HG03460 (cell line): ENCODE measurements around the gene PPP2R5C.

ENCODE experiments used
- ATAC-seq: cut with Tn5 transposase; IDR thresholded peaks from one replicate; pipeline ENCODE4 v1.9.1; 2021; ENCODE audit not compliant: unreplicated experiment

PPP2R5C gene

DNA sequence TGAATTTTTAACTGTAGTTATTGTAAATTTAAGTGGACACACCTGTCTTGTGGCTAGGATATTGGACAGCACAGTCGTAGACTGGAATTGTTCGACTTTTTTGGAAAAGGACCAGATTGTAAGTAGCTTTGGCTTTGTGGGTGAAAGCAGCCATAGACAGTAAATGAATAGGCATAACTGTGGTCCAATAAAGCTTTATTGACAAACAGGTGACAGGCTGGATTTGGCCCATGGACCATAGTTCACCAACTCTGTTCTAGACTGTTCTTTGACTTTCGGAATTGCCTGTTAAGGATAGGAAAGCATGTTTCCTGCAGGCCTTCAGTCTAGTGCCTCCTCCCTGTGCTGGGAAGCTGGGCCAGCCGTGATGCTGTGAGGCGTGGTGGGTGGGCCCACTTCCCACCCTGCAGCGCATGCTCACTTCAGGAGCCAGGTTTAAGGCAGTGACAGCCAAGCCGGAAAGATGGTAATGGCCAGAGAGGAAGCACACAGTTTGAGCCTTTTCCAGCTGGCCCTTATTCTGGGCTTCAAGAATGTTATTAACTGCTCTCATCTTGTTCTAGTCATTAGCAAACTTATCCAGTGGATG, 51.8 kb downstream of the PPP2R5C start:
- ATAC-seq, result no peak

- no peak for ATAC-seq
Measured at GRCh38 chr14:101813833-101814232, 52.3 kb downstream of the PPP2R5C start.

- ATAC-seq, result no peak
Measured at GRCh38 chr14:101814934-101815333, 53.4 kb downstream of the PPP2R5C start.

- no peak for ATAC-seq
Measured at GRCh38 chr14:101815994-101816393, 54.5 kb downstream of the PPP2R5C start.

DNA sequence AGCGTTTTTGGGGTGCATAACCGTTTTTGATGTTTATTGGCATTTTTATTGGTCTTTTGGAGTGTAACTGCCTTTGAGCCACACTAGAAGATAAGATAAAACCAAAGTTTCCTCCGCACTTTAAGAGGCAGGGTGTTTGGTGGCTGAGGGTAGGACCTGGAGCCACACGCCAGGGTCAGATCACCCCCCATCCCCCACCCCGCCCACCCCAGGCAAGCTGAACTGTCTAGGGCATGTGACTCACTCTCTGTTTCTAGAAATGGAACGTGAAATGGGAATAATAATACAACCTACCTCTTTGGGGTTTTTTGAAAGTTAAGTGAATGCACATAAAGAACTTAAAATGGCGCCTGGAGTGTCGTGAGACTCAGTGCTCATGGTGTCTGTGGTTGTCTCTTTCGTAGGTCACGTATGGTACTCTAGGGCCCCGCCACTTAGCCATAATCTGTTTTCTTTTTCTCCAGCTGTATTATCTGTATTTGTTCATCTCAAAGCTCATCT, 56.0 kb downstream of the PPP2R5C start:
- no peak for ATAC-seq

- ATAC-seq, result no peak
Measured at GRCh38 chr14:101819251-101819990, 57.9 kb downstream of the PPP2R5C start.

DNA sequence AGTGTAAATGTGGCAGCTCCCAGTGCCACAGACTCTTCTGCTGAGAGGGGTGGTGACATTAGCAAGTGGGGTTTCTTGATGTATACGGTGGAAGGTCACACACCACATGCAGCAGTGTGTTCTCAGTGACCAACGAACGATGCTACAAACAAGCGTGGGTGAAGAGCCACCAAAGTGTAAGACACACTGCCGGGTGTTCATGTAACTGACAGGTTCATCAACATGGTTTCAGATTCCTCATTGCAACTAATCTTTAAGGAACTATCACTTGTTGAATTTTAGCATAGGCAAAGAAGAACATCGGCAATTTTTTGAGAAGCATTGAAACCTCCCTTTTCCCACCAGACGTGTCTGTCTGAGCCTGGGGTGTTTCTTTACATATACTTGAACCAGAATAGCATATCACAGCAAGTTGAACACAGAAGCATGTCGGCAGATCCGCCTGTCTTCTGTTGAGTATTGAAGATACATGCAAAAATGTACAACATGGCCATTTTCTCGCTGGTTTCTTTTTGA, 58.8 kb downstream of the PPP2R5C start:
- ATAC-seq, result peak; percentile 27

GRCh38 chr14:101821528-101821927, 60.0 kb downstream of the PPP2R5C start:
- no peak for ATAC-seq

DNA sequence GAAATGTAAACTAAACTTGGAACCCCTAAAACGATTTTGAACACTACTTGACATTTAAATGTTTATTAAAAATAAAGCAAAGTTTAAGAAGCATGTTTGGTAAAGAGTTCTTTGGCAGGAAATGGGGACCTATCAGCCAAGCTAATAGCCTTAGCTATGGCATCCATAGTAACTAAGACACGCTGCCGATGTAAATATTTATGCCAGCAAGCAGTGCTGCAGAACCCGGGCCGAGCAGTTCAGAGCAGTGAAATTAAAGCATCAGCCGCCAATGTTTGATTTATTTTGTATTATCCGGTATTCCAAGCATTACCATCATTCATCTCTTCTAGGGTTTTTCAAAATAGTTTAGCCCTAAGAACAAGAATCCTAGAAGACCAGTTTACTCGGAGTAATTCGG, 61.6 kb downstream of the PPP2R5C start:
- no peak for ATAC-seq

DNA sequence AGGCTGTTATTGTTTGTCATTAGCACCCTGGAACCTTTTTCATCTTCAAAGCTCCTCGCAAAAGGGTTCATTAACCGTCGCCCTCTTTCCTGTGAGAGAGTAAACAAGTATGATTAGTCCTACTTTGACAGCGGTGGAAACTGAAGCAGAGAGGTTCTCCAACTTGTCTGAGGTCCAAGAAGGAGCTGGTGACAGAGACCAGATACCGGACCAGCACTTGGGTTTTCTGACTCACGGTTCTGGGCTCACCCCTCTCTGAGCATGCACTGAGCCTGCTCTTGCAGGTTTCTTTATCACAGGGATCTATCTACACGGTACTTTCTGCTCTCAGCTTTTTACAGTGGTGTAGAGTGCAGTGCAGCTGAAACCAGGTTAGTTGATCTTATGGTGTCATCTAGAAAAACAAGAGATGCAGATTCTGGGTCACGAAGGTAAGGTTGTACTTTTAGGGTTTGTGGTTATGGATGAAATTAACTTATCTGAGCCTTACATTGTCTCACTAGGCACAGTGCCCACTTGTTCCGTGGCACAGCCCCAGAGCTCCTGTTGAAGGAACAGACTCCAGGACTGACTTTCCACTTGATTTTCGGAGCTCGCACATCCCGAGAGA, 62.1 kb downstream of the PPP2R5C start:
- peak; percentile 44 for ATAC-seq

DNA sequence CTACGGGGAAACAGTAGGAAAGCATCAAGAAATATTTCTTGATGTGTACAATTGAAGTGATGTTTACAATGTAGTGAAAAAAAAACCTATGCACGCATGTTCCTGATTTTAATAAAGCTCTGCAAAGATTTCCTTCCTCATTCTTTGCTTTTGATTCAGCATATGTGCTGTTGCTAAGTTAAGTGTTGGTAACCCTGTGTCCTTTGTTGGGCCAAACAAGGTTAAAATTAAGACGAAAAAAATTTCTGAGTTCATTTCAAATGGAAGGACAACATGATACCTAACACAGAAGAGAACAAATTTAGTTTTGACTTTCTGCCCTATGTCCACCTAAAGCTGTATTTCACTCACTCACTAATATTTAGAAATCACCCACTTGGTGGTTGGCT, 62.8 kb downstream of the PPP2R5C start:
- no peak for ATAC-seq

DNA sequence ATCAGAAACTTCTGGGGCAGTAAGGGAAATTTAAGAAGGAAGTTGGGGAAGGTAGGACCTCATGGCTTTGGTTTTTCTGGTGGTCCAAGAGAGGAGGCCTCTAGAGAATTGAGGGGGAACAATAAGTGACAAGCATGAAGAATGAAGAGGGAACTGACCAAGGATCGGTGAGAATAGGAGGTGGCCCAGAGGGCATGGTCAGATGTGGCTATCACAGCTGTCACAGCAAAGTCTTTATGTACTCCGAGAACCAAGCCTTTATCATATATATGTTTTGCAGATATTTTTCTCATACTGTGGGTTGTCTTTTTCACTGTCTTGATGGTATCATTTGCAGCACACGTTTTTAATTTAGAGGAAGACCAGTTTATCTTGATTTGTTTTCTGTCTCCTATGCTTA, 64.3 kb downstream of the PPP2R5C start:
- ATAC-seq, result no peak

- no peak for ATAC-seq
Measured at GRCh38 chr14:101826351-101826750, 64.8 kb downstream of the PPP2R5C start.

GRCh38 chr14:101827286-101827685, 65.8 kb downstream of the PPP2R5C start:
- no peak for ATAC-seq

DNA sequence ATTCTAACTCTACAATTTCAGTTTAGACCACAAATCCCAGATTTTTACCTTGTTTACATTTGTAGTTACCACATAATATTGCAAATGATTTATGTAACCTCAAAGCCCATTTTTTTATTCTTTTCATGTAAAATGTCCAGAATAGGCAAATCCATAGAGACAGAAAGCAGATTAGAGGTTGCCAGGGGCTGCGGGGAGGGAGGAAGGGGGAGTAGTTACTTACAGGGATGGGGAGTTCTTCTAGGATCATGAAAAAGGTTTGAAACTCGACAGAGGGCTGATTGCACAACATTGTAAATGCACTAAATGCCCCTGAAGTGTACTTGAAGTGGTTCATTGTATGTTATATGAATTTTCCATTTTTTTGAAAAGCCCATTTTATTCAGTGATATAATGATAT, 66.5 kb downstream of the PPP2R5C start:
- ATAC-seq, result no peak

DNA sequence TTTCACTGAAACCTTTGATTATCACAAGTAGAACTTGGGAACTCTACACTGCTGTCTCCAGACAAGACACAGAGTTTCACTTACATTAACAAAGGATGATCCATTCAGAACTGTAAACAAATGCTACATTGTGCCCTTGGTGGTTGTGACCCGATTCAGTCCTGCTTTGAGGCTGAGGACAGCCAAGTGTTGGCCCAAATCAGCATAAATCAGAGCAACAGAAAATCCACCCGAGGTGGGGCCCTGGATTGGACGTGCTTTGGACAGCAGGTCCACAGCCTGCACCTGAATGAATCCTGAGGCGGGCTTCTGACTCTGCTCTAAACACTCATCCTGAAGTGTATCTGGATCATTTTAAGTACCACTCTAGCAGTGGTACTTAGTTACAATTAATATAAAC, 68.8 kb downstream of the PPP2R5C start:
- ATAC-seq, result no peak

DNA sequence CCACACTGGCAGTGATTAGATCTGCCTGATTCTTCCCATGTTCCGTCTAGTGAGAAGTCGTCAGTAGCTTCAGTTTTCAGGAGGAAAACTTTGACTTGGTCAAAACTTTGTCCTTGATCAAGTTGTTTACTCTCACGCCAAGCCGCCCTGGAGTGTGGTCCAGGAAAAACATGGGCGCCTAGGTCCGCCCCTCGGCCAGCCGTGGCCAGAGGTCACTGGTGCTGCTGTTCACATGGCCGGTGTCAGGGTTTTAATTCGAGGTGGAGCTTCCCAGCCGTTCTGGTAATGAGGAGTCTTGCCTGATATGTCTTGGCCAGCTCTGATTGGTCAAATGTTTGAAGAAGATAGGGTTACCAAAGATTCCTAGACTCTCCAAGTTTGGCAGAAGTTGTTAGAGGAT, 71.5 kb downstream of the PPP2R5C start:
- ATAC-seq, result no peak

DNA sequence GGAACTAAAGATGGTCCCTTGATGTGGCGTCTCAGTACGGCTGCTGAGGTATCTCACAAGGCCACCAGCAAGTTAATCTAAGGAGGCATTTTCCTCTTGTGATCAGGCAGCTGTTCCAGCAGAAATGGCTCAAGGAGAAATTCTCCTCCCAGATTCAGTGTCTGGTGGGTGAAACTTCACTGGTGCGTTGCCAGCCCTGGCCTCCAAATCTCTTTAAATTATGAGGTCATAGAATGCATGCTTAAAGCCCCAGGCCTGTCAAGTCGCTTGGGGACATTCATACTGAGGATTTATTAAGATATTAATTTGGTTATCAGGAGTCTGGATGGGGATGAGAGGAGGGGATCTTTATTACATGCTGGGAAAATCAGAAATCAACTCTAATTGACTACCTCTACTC, 72.9 kb downstream of the PPP2R5C start:
- ATAC-seq, result no peak

GRCh38 chr14:101834800-101835547, 73.5 kb downstream of the PPP2R5C start:
- ATAC-seq, result no peak

DNA sequence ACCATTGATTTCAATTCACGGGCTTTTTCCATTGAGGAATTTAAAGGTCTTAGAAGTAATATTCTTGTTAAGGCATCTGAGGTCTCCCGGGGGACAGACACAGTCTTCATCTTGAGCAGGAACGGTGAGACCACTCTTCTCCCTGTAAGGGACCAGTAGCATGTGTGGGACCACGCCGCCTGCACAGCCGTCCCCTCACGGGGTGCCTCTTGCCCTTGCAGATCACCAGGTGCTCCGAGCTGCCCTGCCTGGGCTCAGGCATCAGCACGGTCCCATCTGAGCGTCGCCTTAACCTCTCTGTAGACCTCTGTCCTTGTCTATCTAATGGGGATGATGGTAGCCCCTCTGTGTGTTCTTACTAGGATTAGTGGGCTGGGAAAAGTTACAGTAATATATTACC, 74.1 kb downstream of the PPP2R5C start:
- no peak for ATAC-seq

DNA sequence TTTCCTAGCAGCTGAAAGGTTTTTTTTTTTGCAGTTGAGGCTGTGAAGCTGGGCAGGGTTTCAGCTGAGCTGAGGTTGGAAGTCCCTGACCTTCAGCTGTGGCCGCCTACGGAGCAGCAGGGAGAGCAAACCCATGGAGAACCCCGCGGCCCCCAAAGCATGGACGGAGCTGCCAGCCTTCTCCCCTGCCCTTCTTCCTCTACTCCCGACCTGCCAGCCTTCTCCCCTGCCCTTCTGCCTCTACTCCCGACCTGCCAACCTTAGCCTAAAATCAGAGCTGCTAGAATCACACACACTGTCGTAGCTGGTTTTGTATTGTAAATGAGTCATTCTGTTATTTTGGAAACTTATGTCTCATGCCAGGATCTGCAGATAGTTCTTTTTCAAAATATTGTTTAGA, 74.6 kb downstream of the PPP2R5C start:
- ATAC-seq, result no peak
